C4-2B (cell line): ENCODE data around the gene GBA2.

Source experiments
- H3K27ac ChIP-seq: fragments of 450-650 bp; 2 replicates; pipeline ENCODE4 v1.5.1; 2017
- ZFX ChIP-seq: fragments of 450-650 bp; IDR thresholded peaks from 2 replicates; pipeline ENCODE4 v1.6.1; 2017
- TF ChIP-seq, protein P1 (sequence below): fragments of 450-650 bp; conservative IDR thresholded peaks from 2 replicates; pipeline ENCODE4 v1.5.1; 2017; ENCODE audit warnings: mild to moderate bottlenecking

Gene GBA2

DNA sequence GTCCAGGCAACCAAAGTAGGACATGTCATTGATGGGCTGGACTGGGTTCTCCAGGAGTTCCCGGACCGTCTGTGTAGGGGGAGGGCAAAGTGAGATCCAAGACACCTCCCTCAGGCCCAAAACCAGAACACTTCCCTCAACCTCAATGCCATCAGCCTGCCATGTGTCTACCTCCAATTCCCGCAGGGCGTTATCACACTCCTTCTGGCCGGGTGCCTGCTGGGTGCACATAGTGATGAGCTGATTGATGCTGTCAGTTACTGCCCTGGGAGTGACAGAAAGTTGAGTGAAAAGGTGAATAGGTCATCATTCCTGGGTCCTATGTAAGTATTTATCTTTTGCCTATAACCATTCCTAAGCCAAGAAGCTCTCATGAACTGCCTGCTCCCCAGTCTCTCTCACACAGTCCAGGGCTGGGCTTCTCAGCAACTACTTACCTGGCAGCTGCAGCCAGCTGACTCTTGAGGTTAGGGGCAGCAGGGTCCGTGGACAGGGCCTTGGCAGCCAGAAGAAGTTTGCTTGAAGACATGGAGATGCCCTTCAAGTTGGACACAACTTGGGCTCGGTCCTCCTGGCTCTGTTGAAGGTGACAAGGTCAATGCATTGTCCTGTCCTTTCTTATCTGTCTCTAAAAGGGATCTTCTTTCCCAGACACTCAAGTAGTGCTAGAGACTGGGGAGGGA lies 38.1 kb downstream of the GBA2 start:
- H3K27ac ChIP-seq = no peak overlapping the region
- TF ChIP-seq, protein P1, sequence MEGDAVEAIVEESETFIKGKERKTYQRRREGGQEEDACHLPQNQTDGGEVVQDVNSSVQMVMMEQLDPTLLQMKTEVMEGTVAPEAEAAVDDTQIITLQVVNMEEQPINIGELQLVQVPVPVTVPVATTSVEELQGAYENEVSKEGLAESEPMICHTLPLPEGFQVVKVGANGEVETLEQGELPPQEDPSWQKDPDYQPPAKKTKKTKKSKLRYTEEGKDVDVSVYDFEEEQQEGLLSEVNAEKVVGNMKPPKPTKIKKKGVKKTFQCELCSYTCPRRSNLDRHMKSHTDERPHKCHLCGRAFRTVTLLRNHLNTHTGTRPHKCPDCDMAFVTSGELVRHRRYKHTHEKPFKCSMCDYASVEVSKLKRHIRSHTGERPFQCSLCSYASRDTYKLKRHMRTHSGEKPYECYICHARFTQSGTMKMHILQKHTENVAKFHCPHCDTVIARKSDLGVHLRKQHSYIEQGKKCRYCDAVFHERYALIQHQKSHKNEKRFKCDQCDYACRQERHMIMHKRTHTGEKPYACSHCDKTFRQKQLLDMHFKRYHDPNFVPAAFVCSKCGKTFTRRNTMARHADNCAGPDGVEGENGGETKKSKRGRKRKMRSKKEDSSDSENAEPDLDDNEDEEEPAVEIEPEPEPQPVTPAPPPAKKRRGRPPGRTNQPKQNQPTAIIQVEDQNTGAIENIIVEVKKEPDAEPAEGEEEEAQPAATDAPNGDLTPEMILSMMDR = no peak
- no peak for TF ChIP-seq ZFX

DNA sequence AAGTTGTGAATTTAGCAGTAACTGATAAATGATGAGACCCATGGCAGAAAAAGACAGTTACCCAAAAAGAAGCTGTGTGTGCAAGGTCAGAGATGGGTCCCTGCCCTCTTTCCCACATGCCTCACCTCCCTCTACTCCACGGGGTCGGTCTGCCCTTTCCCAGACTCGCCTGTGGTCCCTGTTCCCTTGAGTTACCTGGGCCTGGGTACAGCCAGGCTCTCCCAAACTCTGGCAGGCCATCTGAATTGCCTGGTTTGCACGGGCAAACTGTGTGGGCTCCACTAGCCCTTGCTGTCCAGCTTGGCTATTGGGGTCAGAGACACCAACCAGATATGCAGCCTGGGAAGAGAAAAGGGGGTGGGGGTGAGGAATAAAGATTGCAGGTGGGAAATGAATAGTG lies 40.9 kb downstream of the GBA2 start:
- TF ChIP-seq, protein P1 = no peak
- no peak for TF ChIP-seq ZFX

DNA sequence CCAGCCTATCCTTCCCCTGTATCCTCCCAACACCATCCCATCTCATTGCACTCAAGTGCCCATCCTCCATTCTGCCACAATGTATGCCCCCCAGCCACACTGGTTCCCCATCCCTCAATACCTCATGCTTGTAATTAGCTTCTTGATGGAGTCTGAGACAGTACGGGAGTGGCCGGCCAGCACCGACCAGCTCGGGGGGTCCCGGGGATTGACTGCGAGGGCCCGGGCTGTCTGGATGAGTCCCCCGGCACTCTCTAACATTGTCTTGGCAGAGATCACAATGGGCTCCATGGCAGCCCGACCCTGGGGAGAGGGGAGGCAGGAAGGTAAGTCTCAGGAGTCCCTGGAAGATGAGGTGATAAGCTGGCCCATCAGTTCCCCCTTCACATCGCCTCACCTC lies 42.1 kb downstream of the GBA2 start:
- H3K27ac ChIP-seq = no peak overlapping the region
- TF ChIP-seq ZFX = no peak
- TF ChIP-seq, protein P1 = no peak

More for the DNA sequence above, 40.9 kb downstream of the GBA2 start:
- no peak overlapping the region for H3K27ac ChIP-seq

DNA sequence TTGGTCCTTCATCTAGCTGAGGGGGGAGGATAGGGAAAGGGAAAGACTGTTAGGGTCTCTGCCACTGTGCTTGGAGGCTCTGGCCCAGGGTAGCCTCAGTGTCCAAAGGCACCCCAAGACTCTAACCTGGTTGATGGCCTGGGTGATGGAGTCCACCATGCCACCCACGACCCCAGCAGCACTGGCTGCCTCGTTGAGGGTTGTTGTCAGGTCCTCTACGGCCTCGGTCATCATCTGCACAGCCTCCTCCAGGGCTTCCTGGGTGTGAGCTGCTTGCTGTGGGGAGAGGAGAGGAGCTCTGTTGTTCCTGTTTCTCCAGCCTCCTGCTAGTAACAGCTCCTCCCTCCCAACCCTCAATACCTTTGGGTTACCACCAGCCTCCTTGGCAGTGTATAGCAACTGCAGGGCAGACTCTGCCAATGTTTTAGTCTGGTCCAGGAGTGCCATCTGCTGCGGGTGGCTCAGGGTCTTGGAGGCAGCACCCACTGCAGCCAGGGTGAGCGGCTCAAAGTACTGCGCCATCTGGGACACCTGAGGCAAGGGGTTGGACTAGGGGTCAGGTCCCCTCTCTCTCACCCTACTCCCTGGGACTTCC lies 43.1 kb downstream of the GBA2 start:
- H3K27ac ChIP-seq = no peak overlapping the region
- TF ChIP-seq, protein P1 = no peak
- TF ChIP-seq ZFX = no peak

DNA sequence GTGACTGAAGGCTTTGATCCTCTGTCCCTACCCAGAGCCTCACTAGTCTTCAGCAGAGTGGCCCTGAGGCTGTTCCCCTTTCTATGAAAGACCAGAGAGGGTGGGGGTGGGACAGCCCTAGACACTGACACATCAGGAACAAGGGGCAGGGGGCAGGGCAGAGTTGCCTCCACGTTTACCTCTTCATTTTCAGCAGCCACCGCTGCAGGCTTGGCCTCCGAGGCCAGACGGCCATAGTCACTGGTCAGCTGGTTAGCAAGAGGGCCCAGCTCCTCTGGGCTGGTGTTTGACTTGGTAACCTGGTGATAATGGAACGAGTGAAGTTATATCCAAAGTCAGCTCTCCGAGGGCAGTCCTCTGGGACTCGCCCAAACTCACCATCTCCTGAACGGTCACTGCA lies 43.7 kb downstream of the GBA2 start:
- no peak for TF ChIP-seq ZFX
- TF ChIP-seq, protein P1 = no peak
- no peak overlapping the region for H3K27ac ChIP-seq

DNA sequence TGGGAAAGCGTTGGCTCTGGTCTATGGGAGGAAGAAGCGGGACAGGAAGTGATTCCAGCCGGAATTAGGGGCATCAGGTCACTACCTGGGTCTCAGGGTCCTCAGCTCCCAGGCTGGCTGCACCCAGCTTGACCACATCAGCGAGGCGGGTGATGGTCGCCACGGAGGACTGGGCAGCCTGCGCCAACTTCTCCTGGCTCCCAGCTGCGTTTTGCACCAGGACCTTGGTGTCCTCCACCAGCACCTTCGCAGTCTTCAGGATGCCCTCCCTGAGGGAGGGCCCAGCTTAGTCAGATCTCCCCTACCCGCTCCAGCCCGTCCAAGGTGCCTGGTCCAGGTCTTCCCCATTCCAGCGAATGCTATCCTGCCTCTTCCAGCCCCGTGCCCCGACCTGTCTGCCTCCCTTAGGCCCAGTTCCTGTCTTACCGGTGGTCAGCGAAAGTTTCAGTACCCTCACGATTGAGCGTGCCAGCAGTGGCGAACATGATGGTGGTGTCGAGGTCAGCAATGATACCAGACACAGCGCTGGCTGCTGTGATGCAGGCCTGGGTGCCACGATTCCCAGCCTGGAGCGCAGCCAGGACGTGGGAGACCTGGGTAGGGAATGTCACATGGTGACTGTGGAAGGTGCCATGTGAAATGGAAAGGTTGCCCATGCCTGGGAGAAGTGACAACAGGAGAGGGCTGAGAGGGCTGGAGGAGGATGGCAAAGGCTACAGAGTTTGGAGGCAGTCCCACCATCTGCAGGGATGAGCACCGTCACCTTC lies 44.9 kb downstream of the GBA2 start:
- TF ChIP-seq, protein P1 = no peak
- TF ChIP-seq ZFX = no peak
- no peak overlapping the region for H3K27ac ChIP-seq

DNA sequence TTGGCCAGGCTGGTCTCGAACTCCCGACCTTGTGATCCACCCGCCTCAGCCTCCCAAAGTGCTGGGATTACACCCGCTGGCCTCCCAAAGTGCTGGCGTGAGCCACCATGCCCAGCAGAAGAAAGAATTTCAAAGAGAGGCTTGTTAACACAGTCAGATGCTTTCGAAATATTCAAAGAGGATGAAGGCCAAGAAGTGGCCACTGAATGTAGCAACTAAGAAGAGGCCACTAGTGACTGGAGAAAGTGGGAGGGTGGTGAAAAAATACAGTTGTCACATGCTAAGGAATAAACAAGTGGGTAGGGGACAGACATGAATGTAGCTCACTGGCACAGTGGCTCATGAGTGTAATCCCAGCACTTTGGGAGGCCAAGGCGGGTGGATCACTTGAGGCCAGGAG lies 46.3 kb downstream of the GBA2 start:
- H3K27ac ChIP-seq = no peak overlapping the region
- TF ChIP-seq ZFX = no peak
- TF ChIP-seq, protein P1 = no peak
